ENCODE results near the gene SRD5A3.

GRCh38 chr4:55343887-55344286 is 2.2 kb upstream of the SRD5A3 start:
- TF ChIP-seq CTCF (IDR thresholded peaks at IDR 0.05), result no peak
- no peak for TF ChIP-seq EP300 (IDR thresholded peaks at IDR 0.05)
- TF ChIP-seq POLR2AphosphoS5 (IDR thresholded peaks at IDR 0.05), result no peak

Measured in suprapubic skin (tissue), 4 donors.